ENCODE measurements around the gene PRM1.

DNA sequence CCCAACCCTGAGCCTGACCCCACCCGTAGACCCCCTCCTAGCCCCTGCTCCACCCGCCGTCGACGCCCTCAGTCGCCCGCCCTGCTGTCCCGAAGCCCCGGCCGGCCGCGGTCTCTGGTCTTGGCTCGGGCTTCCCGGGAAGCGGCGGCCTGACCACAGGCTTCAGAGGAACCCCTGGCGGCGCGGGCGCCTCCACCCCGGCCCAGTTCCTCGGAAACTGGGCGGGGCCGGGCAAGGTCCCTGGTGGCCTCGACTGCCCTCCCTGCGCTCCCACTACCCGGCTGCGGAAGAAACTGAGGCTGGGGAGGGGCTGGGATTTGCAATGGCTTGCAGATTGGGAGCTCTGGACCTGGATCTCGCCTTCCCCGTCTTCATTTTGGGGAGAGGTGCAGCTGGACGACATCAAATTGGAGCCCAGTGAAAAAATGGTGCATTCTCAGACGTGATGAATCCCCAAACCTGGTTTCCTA is 24.4 kb downstream of the PRM1 start:
- TF ChIP-seq FOXM1 (IDR thresholded peaks at IDR 0.05; ENCODE audit: borderline replicate concordance) (no peak), NFRKB (IDR thresholded peaks at IDR 0.05) (no peak), L3MBTL2 (conservative IDR thresholded peaks at IDR 0.05) (no peak; the same call in 1 of the 2 replicates), SP1 (IDR thresholded peaks at IDR 0.05) (no peak), TARDBP (IDR thresholded peaks at IDR 0.05) (no peak), LEF1 (IDR thresholded peaks at IDR 0.05; ENCODE audit: borderline replicate concordance) (no peak), BHLHE40 (IDR thresholded peaks at IDR 0.05; ENCODE audit: borderline replicate concordance) (no peak), HDGF (IDR thresholded peaks at IDR 0.05; ENCODE audit: borderline replicate concordance) (no peak), SUZ12 (IDR thresholded peaks at IDR 0.05) (no peak), ARNT (IDR thresholded peaks at IDR 0.05) (no peak)
